Sigmoid colon (tissue), 4 donors: Measurements from ENCODE around the gene DNAJC8.

Experiments used
- CTCF ChIP-seq, 4 experiments: fragments of 450-650 bp in 3 of 4; fragments of 200-600 bp in 1 of 4; IDR thresholded peaks; one replicate each; pipeline ENCODE4 v1.5.1; 2016 to 2019; ENCODE audit warnings: antibody characterized with exemption in 4 of 4, mild to moderate bottlenecking in 3 of 4, moderate library complexity in 2 of 4
- POLR2A ChIP-seq, 2 donors: fragments of 450-650 bp; IDR thresholded peaks; one replicate each; pipeline ENCODE4 v1.6.1; 2016; ENCODE audit warnings: antibody characterized with exemption in 2 of 2, mild to moderate bottlenecking in 2 of 2, moderate library complexity in 2 of 2
- POLR2AphosphoS5 ChIP-seq, 4 donors: sonication (generic); formaldehyde crosslinking; IDR thresholded peaks; one replicate each; pipeline ENCODE4 v1.6.1; 2017; ENCODE audit warnings: antibody characterized with exemption in 4 of 4

DNA sequence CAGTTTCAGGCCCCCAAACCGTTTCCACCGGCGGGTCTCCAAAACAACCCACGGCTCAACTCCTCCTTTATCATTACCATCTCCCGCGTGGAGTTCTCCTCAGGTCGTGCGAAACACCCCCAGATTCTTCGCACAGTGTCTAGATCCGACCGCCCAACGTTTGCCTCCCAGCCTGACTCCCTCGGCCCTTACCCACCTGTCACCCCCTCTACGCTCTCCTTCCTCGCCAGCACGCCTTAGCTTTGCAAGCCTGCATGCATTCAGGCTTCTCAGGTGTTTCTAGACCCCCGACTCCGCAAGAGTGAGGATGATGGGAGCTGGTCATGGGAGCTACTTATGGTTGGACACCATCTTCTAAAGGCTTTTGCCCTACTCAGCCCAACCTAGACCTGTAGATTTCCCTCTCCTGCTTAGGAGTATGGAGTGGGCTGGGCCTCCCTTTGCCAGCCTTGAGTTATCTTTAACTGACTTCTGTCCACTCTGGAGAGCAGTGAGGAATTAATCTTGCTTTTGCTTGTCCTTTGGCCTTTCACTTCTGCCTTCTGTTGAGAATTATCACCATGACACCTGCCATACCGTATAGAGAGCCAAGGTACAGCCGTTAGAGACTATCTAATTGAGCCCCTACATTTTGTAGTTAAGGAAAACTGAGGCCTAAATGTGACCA, 4.0 kb upstream of the DNAJC8 start:
- TF ChIP-seq POLR2A (IDR thresholded peaks at IDR 0.05) (no peak), CTCF (IDR thresholded peaks at IDR 0.05) (no peak), POLR2AphosphoS5 (IDR thresholded peaks at IDR 0.05) (no peak)
